GM18909 (cell line): ENCODE results near the gene ADGRG6.
"Not testable (repeated sequence)": the region's sequence is repeated elsewhere in the genome, so short reads cannot be mapped to it uniquely, and the experiment has no call there.

ENCODE experiments used
- ATAC-seq: cut with Tn5 transposase; IDR thresholded peaks from one replicate; pipeline ENCODE4 v1.9.1; 2021; ENCODE audit warnings: mild to moderate bottlenecking; ENCODE audit not compliant: unreplicated experiment, poor library complexity

The ADGRG6 gene

GRCh38 chr6:142341855-142342330, 40.1 kb downstream of the ADGRG6 start:
- ATAC-seq, result no peak

- ATAC-seq, result no peak
These were observed 41.2 kb downstream of the ADGRG6 start for GRCh38 chr6:142342986-142343385.

GRCh38 chr6:142343938-142344337, 42.1 kb downstream of the ADGRG6 start:
- no peak for ATAC-seq

- no peak for ATAC-seq
These were observed 43.5 kb downstream of the ADGRG6 start for GRCh38 chr6:142345261-142345660.

- ATAC-seq, result not testable (repeated sequence)
These were observed 44.4 kb downstream of the ADGRG6 start for GRCh38 chr6:142346166-142346565.

GRCh38 chr6:142349215-142349823, 47.5 kb downstream of the ADGRG6 start:
- no peak for ATAC-seq

DNA sequence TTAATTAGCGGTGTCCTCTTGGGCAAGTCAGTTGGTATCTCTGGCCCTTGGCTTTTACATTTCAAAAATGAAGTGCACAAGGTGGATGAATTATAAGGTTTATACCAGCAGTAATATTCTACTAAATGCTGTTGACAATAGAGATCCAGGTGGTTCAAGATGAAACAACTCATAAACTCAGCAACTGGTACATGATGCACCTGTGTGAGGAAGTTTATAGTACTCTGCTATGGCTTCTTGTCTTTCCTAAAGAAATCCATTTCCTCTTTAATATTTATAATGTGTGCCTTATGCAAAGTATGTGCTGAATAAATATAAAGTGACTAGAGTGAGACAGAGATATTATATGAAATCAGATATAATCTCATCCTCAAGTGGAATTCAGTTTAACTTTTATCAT, 48.5 kb downstream of the ADGRG6 start:
- ATAC-seq, result no peak

GRCh38 chr6:142353690-142354089, 51.9 kb downstream of the ADGRG6 start:
- no peak for ATAC-seq

DNA sequence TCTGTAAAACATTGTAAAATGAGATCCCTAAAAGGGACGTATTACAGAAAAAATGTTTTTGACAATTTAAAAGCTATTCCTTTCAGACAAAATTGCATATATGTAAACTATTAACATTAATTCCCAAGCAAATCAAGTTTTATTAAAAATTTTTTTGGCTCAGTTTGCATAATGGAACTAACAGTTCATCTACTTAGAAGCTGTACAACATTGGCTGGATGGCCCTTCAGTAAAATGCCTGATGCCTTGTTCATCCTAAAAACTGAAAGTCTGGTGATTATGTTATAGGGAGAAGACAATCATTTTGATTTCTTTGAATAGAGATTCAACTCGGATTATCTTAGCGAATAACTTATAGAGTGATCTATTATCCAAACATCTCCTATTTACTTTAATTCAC, 52.8 kb downstream of the ADGRG6 start:
- ATAC-seq, result no peak

- ATAC-seq, result no peak
These were observed 53.8 kb downstream of the ADGRG6 start for GRCh38 chr6:142355520-142356174.

DNA sequence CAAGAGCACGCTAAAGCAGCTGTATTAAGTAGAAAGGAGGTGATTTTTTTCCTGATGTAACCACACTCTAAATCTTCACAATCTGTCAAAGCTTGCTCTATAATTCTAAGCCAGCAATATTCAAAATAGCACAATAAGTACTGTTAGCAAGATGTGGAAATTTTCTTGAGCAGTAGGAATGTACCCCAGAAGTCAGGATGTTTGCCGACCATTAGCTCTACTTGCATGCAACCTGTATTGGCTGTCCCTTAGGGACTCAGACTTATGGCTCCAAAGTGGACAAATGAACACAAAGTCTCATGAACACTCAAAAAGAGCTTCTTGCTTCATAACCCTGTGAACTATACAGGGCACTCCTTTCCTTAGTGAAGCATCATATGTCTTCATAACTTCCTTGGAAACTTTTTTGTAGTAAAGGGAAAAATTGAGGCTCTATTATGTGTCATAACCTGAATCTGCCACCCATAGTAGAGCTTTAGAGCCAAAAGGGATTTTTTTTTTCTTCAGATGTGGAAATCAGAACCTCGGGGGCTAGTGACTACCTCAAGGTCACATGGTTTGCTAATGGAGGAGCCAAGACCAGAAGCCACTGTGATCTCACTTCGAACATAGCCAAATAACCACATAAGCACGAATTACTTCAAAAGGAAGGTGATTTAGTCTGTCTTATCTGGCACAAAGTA, 54.5 kb downstream of the ADGRG6 start:
- ATAC-seq, result no peak

- ATAC-seq, result no peak
These were observed 55.0 kb downstream of the ADGRG6 start for GRCh38 chr6:142356884-142357225.

- no peak for ATAC-seq
These were observed 56.1 kb downstream of the ADGRG6 start for GRCh38 chr6:142357879-142358278.

DNA sequence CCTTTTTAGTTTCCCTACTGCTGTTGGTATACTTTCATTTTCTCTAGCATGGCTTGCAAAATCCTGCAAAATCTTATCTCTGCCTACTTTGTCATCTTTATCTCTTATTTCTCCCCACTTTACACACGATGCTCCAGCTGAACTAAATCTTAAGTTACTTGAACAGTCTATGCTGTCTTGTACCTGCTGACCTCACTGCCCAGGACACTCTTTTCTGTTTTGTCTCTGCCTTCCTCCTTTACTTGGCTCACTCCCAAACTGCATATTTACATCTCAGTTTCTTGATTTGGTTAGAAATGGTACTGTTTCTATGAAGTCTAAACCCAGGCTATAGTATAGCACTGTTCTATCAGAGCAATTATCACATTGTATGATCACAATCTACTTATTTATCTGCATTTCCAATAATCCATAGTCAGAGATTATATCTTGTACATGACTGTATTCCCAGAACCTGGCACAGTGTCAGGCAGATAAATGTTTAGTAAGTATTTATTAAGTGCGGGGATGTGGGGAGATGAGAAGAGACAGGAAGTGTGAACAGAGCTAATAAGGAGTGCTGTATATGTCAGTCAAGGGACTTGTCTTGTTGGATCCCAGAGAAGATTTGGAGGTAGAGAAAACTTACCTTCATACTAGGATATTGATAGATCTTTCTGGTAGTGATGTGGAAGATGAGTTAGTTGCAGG, 57.6 kb downstream of the ADGRG6 start:
- no peak for ATAC-seq

GRCh38 chr6:142361345-142361744, 59.5 kb downstream of the ADGRG6 start:
- no peak for ATAC-seq

GRCh38 chr6:142361779-142362750, 60.3 kb downstream of the ADGRG6 start:
- no peak for ATAC-seq

- no peak for ATAC-seq
These were observed 65.3 kb downstream of the ADGRG6 start for GRCh38 chr6:142367061-142367460.

DNA sequence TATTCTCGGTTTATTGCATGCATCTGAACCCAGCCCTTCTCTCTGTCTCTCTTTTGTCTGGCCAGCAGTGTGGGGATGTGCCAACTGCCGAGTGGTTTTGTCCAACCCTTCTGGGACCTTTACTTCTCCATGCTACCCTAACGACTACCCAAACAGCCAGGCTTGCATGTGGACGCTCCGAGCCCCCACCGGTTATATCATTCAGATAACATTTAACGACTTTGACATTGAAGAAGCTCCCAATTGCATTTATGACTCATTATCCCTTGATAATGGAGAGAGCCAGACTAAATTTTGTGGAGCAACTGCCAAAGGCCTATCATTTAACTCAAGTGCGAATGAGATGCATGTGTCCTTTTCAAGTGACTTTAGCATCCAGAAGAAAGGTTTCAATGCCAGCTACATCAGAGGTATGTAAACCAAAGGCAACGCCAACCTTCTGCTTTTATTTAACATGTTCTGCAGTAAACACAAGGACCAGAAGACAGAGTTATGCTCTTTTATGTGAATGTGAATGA, 65.8 kb downstream of the ADGRG6 start:
- ATAC-seq, result no peak

DNA sequence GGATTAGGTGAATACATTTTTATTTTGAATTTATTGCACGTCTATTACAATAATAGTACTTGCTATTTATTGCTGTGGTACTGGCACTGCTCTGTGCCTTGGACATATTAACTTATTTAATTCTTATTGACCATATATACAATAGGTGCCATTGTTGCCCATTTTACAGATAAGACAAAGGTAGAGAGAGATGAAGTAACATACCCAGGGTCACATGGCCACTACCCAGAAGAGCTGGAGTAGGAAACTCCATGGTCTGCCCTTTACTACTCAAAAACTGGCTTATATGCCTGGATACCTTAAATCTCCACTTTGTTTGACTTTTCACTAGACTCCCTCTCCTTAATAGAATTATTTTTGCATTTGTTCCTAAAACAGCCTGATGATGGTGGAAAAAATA, 67.5 kb downstream of the ADGRG6 start:
- ATAC-seq, result no peak

DNA sequence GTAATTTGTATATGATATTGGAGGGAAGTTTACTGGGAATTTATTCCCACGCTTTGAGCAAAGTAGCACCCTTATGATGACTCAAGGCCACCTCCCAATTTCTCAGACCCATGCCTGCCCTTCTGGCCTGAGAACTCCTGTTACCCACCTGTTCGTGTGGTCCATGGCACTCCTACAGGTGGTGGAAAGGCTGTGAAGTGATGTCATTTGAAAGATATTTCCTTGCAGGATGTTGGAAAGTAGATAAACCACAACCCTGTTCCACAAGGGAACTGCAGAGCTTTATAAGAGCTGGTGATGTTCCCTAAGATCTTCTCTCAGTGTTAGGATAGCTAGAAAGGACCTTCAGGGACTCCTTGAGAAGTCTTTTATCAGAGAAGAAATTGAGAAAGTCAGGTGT, 70.5 kb downstream of the ADGRG6 start:
- no peak for ATAC-seq
